HL-60/S4 treated with phorbol 12-myristate 13-acetate at 8.2 ng/mL for 4 days and 3 days (cell line): Measurements from ENCODE around the gene NKAIN2.
"Not testable (repeated sequence)": the region's sequence is repeated elsewhere in the genome, so short reads cannot be mapped to it uniquely, and the experiment has no call there.

ENCODE experiments used
- in situ Hi-C: fragments of 300-500 bp; cut with MboI; formaldehyde crosslinking; loops from 2 replicates; pipeline ENCODE4 v1.15.0; 2022; ENCODE audit warnings: low sequenced_read_pairs

Gene NKAIN2

GRCh38 chr6:124659427-124659826 lies 855.8 kb downstream of the NKAIN2 start:
- in situ Hi-C loops, result no loop called here

GRCh38 chr6:124660185-124660584 lies 856.5 kb downstream of the NKAIN2 start:
- in situ Hi-C loops, result no loop called here

GRCh38 chr6:124661097-124661661 lies 857.5 kb downstream of the NKAIN2 start:
- in situ Hi-C loops, result no loop called here

GRCh38 chr6:124668028-124668427 lies 864.4 kb downstream of the NKAIN2 start:
- in situ Hi-C loops, result no loop called here

GRCh38 chr6:124669713-124670480 lies 866.2 kb downstream of the NKAIN2 start:
- in situ Hi-C loops, result no loop called here

GRCh38 chr6:124670801-124671200 lies 867.1 kb downstream of the NKAIN2 start:
- in situ Hi-C loops, result no loop called here

- in situ Hi-C loops, result no loop called here
Measured at GRCh38 chr6:124671324-124671723, 867.7 kb downstream of the NKAIN2 start.

- in situ Hi-C loops, result no loop called here
Measured at GRCh38 chr6:124674042-124674441, 870.4 kb downstream of the NKAIN2 start.

GRCh38 chr6:124676033-124676432 lies 872.4 kb downstream of the NKAIN2 start:
- in situ Hi-C loops, result no loop called here

- in situ Hi-C loops, result no loop called here
Measured at GRCh38 chr6:124677874-124678273, 874.2 kb downstream of the NKAIN2 start.

- in situ Hi-C loops, result no loop called here
Measured at GRCh38 chr6:124679387-124679786, 875.7 kb downstream of the NKAIN2 start.

- in situ Hi-C loops, result no loop called here
Measured at GRCh38 chr6:124682751-124683150, 879.1 kb downstream of the NKAIN2 start.

- in situ Hi-C loops, result no loop called here
Measured at GRCh38 chr6:124683507-124683906, 879.8 kb downstream of the NKAIN2 start.

- in situ Hi-C loops, result no loop called here
Measured at GRCh38 chr6:124684621-124685020, 881.0 kb downstream of the NKAIN2 start.

- in situ Hi-C loops, result no loop called here
Measured at GRCh38 chr6:124688369-124688768, 884.7 kb downstream of the NKAIN2 start.

- in situ Hi-C loops, result no loop called here
Measured at GRCh38 chr6:124694139-124694705, 890.6 kb downstream of the NKAIN2 start.

GRCh38 chr6:124699038-124699437 lies 895.4 kb downstream of the NKAIN2 start:
- in situ Hi-C loops, result no loop called here

GRCh38 chr6:124703541-124703940 lies 899.9 kb downstream of the NKAIN2 start:
- in situ Hi-C loops, result no loop called here

GRCh38 chr6:124712532-124712931 lies 908.9 kb downstream of the NKAIN2 start:
- in situ Hi-C loops, result not testable (repeated sequence)

GRCh38 chr6:124714728-124715127 lies 911.1 kb downstream of the NKAIN2 start:
- in situ Hi-C loops, result no loop called here

- in situ Hi-C loops, result no loop called here
Measured at GRCh38 chr6:124719913-124720312, 916.2 kb downstream of the NKAIN2 start.

- in situ Hi-C loops, result no loop called here
Measured at GRCh38 chr6:124721331-124721730, 917.7 kb downstream of the NKAIN2 start.
